Measurements from ENCODE around the gene SAPCD1.
A peak's percentile ranks its signal among the peaks of the same experiment; 100 is the strongest.

The SAPCD1 gene

GRCh38 chr6:31736021-31736767 lies 26.3 kb upstream of the SAPCD1 start, which contains the start of gene CLIC1:
Gene CLIC1 (minus strand): TSS chr6:31736530. CDS start chr6:31736300, 230 bp downstream.
- H3K4me1 Mint-ChIP-seq, result peaks cover 54% of the 10 kb centered on the region
- peak within 1 kb of the TSS; percentile 100 for H3K4me3 Mint-ChIP-seq
- H3K27me3 Mint-ChIP-seq, result no peaks in the 10 kb centered on the region
- H3K36me3 Mint-ChIP-seq, result peaks cover 17% of the 10 kb centered on the region
- H3K9me3 Mint-ChIP-seq, result no peaks in the 10 kb centered on the region
- peak within 1 kb of the TSS; percentile 97 for H3K27ac Mint-ChIP-seq
- DNase-seq (ENCODE audit: low spot score in 2 of 2) (peak; percentile 53 to 56), ATAC-seq (ENCODE audit: low read depth) (peak; percentile 30)

- DNase-seq (ENCODE audit: low spot score in 2 of 2), result no peak
- Mint-ChIP-seq H3K9me3 (no peaks in the 10 kb centered on the region), H3K27ac (peak overlapping the region; percentile 97), H3K36me3 (peaks cover 14% of the 10 kb centered on the region), H3K4me3 (peak overlapping the region; percentile 100), H3K4me1 (peaks cover 57% of the 10 kb centered on the region), H3K27me3 (no peaks in the 10 kb centered on the region)
- no peak for ATAC-seq (ENCODE audit: low read depth)
Measured at GRCh38 chr6:31736768-31737314, 25.6 kb upstream of the SAPCD1 start.

- Mint-ChIP-seq H3K27ac (peak overlapping the region; percentile 97), H3K9me3 (no peaks in the 10 kb centered on the region), H3K36me3 (peaks cover 14% of the 10 kb centered on the region), H3K4me3 (peak overlapping the region; percentile 100), H3K27me3 (no peaks in the 10 kb centered on the region), H3K4me1 (peaks cover 57% of the 10 kb centered on the region)
- DNase-seq (ENCODE audit: low spot score in 2 of 2) (no peak), ATAC-seq (ENCODE audit: low read depth) (no peak)
Measured at GRCh38 chr6:31737315-31737990, 25.0 kb upstream of the SAPCD1 start.

GRCh38 chr6:31737991-31738979 lies 24.2 kb upstream of the SAPCD1 start:
- peak overlapping the region; percentile 97 for H3K27ac Mint-ChIP-seq
- no peaks in the 10 kb centered on the region for H3K27me3 Mint-ChIP-seq
- H3K9me3 Mint-ChIP-seq, result no peaks in the 10 kb centered on the region
- H3K4me1 Mint-ChIP-seq, result peaks cover 54% of the 10 kb centered on the region
- DNase-seq (ENCODE audit: low spot score in 2 of 2), result peak in 1 of 2 donors; percentile 65
- peaks cover 12% of the 10 kb centered on the region for H3K36me3 Mint-ChIP-seq
- ATAC-seq (ENCODE audit: low read depth), result peak; percentile 54
- peak overlapping the region; percentile 100 for H3K4me3 Mint-ChIP-seq

- H3K4me1 Mint-ChIP-seq, result peaks cover 45% of the 10 kb centered on the region
Measured at GRCh38 chr6:31739639-31740396, 22.6 kb upstream of the SAPCD1 start, which contains the start of gene MSH5. Gene MSH5 (plus strand): TSS chr6:31740005. CDS start chr6:31740467, 462 bp downstream.

GRCh38 chr6:31740397-31741223 lies 21.8 kb upstream of the SAPCD1 start:
- DNase-seq (ENCODE audit: low spot score in 2 of 2), result no peak
- H3K4me3 Mint-ChIP-seq, result peak overlapping the region; percentile 95
- no peaks in the 10 kb centered on the region for H3K9me3 Mint-ChIP-seq
- H3K27ac Mint-ChIP-seq, result peak overlapping the region; percentile 97
- ATAC-seq (ENCODE audit: low read depth), result peak; percentile 1
- peaks cover 4% of the 10 kb centered on the region for H3K36me3 Mint-ChIP-seq
- H3K27me3 Mint-ChIP-seq, result no peaks in the 10 kb centered on the region
- H3K4me1 Mint-ChIP-seq, result peaks cover 44% of the 10 kb centered on the region

More at GRCh38 chr6:31739639-31740396, 22.6 kb upstream of the SAPCD1 start, which contains the start of gene MSH5:
- Mint-ChIP-seq H3K9me3 (no peaks in the 10 kb centered on the region), H3K4me3 (peak within 1 kb of the TSS; percentile 100), H3K36me3 (peaks cover 7% of the 10 kb centered on the region), H3K27me3 (no peaks in the 10 kb centered on the region), H3K27ac (peak within 1 kb of the TSS; percentile 97)
- ATAC-seq (ENCODE audit: low read depth) (peak; percentile 84), DNase-seq (ENCODE audit: low spot score in 2 of 2) (peak; percentile 89 to 93)

- Mint-ChIP-seq H3K27ac (no peak overlapping the region), H3K4me3 (peak overlapping the region; percentile 6), H3K27me3 (no peaks in the 10 kb centered on the region), H3K9me3 (no peaks in the 10 kb centered on the region), H3K4me1 (peaks cover 40% of the 10 kb centered on the region), H3K36me3 (peaks cover 2% of the 10 kb centered on the region)
- ATAC-seq (ENCODE audit: low read depth) (no peak), DNase-seq (ENCODE audit: low spot score in 2 of 2) (no peak)
Measured at GRCh38 chr6:31741815-31742214, 20.6 kb upstream of the SAPCD1 start.

GRCh38 chr6:31742894-31743293 lies 19.6 kb upstream of the SAPCD1 start:
- Mint-ChIP-seq H3K27me3 (no peaks in the 10 kb centered on the region), H3K36me3 (peaks cover 5% of the 10 kb centered on the region), H3K4me3 (no peak overlapping the region), H3K4me1 (peaks cover 33% of the 10 kb centered on the region), H3K9me3 (no peaks in the 10 kb centered on the region), H3K27ac (peak overlapping the region; percentile 32)
- DNase-seq (ENCODE audit: low spot score in 2 of 2) (no peak), ATAC-seq (ENCODE audit: low read depth) (no peak)

GRCh38 chr6:31744422-31744821 lies 18.0 kb upstream of the SAPCD1 start:
- DNase-seq (ENCODE audit: low spot score in 2 of 2) (no peak), ATAC-seq (ENCODE audit: low read depth) (no peak)
- Mint-ChIP-seq H3K9me3 (no peaks in the 10 kb centered on the region), H3K27me3 (no peaks in the 10 kb centered on the region), H3K27ac (no peak overlapping the region), H3K4me1 (peaks cover 19% of the 10 kb centered on the region), H3K36me3 (peaks cover 5% of the 10 kb centered on the region), H3K4me3 (no peak overlapping the region)

GRCh38 chr6:31749301-31750036 lies 13.0 kb upstream of the SAPCD1 start:
- H3K4me3 Mint-ChIP-seq, result no peak overlapping the region
- no peaks in the 10 kb centered on the region for H3K27me3 Mint-ChIP-seq
- no peak overlapping the region for H3K27ac Mint-ChIP-seq
- peaks cover 5% of the 10 kb centered on the region for H3K4me1 Mint-ChIP-seq
- peaks cover 7% of the 10 kb centered on the region for H3K36me3 Mint-ChIP-seq
- ATAC-seq (ENCODE audit: low read depth) (no peak), DNase-seq (ENCODE audit: low spot score in 2 of 2) (no peak)
- H3K9me3 Mint-ChIP-seq, result no peaks in the 10 kb centered on the region

- Mint-ChIP-seq H3K27me3 (no peaks in the 10 kb centered on the region), H3K4me1 (peaks cover 3% of the 10 kb centered on the region), H3K36me3 (peaks cover 5% of the 10 kb centered on the region), H3K27ac (no peak overlapping the region), H3K4me3 (no peak overlapping the region), H3K9me3 (no peaks in the 10 kb centered on the region)
- DNase-seq (ENCODE audit: low spot score in 2 of 2) (no peak), ATAC-seq (ENCODE audit: low read depth) (no peak)
Measured at GRCh38 chr6:31750411-31751022, 11.9 kb upstream of the SAPCD1 start.

All from memory B cell (primary cell).